NT2/D1 (cell line): ENCODE measurements around the gene NRG2.

Source experiments
- DNase-seq: peaks from one replicate; pipeline ENCODE4 v3.0.0-alpha.2; 2011; ENCODE audit warnings: low read depth, low spot score
- H3K27me3 ChIP-seq: 2 replicates; pipeline ENCODE4 v1.6.0; 2011; ENCODE audit warnings: mild to moderate bottlenecking; ENCODE audit not compliant: insufficient read length, insufficient read depth
- H3K36me3 ChIP-seq: 2 replicates; pipeline ENCODE4 v1.6.1; 2011; ENCODE audit warnings: mild to moderate bottlenecking, low read length, mixed read lengths; ENCODE audit not compliant: insufficient read depth, insufficient read length
- H3K4me1 ChIP-seq: 2 replicates; pipeline ENCODE4 v1.5.1; 2011; ENCODE audit not compliant: insufficient read depth, insufficient read length
- H3K4me3 ChIP-seq: 2 replicates; pipeline ENCODE4 v1.5.1; 2011; ENCODE audit warnings: low read depth; ENCODE audit not compliant: insufficient read length
- H3K9ac ChIP-seq: 2 replicates; pipeline ENCODE4 v1.6.0; 2011; ENCODE audit warnings: low read depth; ENCODE audit not compliant: insufficient read length
- H3K9me3 ChIP-seq: 2 replicates; pipeline ENCODE4 v1.5.1; 2011; ENCODE audit warnings: mild to moderate bottlenecking, low read length; ENCODE audit not compliant: insufficient read depth
- SUZ12 ChIP-seq: IDR thresholded peaks from 2 replicates; pipeline ENCODE4 v1.6.1; 2011; ENCODE audit not compliant: insufficient read length, insufficient read depth; ENCODE audit errors: extremely low read depth
- YY1 ChIP-seq: IDR thresholded peaks from 2 replicates; pipeline ENCODE4 v1.6.1; 2011; ENCODE audit not compliant: insufficient read length, insufficient read depth
- ZNF274 ChIP-seq: IDR thresholded peaks from 2 replicates; pipeline ENCODE4 v1.6.1; 2011; ENCODE audit warnings: mild to moderate bottlenecking, low read depth, low read length

The NRG2 gene

DNA sequence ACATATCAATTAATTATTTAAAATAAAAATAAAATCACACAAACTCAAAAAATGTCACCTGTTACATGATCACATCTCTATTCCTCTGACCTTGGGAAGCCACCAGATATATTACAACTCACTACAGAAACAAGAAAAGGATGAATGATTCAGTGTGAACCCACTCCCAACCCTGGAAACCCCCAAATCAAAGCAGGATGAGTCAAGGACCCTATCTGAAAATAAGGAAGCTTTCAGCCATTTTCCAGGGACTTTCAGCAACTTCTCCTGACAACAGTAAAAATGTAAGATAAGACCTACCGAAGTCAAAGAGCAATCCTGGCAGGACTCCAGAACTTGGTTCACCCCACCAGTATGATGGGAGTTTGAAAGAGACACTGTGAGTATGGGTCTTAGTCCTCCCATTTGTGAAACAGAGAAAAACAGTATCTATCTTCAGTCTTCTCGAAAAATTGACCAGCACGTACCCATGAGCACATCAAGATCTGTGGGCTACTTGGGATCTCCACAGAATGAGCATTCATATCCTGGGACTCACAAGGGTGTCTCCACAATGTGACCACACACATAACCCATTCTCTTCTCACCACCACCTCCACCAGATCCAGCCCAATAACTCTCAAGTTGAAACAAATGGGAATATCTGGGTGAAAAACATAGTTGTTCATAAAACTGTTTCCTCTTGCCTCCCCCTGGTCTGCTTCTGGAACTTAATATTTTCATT is 9.9 kb downstream of the NRG2 start:
- Histone ChIP-seq H3K27me3 (peaks cover 2% of the 10 kb centered on the region), H3K9ac (no peak overlapping the region), H3K4me1 (no peaks in the 10 kb centered on the region), H3K36me3 (no peaks in the 10 kb centered on the region), H3K9me3 (no peaks in the 10 kb centered on the region), H3K4me3 (no peak overlapping the region)
- no peak for DNase-seq
- no peak for TF ChIP-seq YY1

DNA sequence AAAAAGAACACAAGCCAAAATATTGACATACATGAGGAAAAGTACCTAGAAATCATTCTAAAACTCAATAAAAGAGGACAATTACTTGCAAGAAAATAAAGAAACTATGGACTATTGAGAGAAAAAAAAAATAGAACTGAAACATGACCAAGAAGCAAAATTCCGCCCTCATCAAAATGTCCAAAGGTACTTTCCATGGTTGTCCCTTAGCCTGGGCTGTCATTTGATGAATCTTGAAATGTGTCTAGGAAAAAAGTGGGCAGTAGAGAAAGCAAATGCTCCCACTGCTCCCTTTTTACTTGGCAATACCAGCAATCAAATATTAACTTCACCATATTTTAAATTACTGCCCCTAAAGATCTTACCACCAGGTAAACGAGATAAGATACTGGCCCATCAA is 10.8 kb downstream of the NRG2 start:
- H3K27me3 ChIP-seq = no peaks in the 10 kb centered on the region
- H3K9me3 ChIP-seq = no peaks in the 10 kb centered on the region
- no peak overlapping the region for H3K9ac ChIP-seq
- DNase-seq = no peak
- H3K4me3 ChIP-seq = no peak overlapping the region
- no peaks in the 10 kb centered on the region for H3K36me3 ChIP-seq
- TF ChIP-seq YY1 = no peak
- no peak for TF ChIP-seq SUZ12
- no peak for TF ChIP-seq ZNF274
- no peaks in the 10 kb centered on the region for H3K4me1 ChIP-seq

GRCh38 chr5:140027807-140028206 is 15.3 kb downstream of the NRG2 start:
- no peaks in the 10 kb centered on the region for H3K4me1 ChIP-seq
- H3K4me3 ChIP-seq = no peak overlapping the region
- TF ChIP-seq SUZ12 = no peak
- TF ChIP-seq ZNF274 = no peak
- TF ChIP-seq YY1 = no peak
- no peaks in the 10 kb centered on the region for H3K36me3 ChIP-seq
- H3K9ac ChIP-seq = no peak overlapping the region
- no peak for DNase-seq
- no peaks in the 10 kb centered on the region for H3K9me3 ChIP-seq
- no peaks in the 10 kb centered on the region for H3K27me3 ChIP-seq

- DNase-seq = no peak
- Histone ChIP-seq H3K9me3 (no peaks in the 10 kb centered on the region), H3K4me3 (no peak overlapping the region), H3K36me3 (no peaks in the 10 kb centered on the region), H3K9ac (no peak overlapping the region), H3K27me3 (peaks cover 4% of the 10 kb centered on the region), H3K4me1 (no peaks in the 10 kb centered on the region)
- no peak for TF ChIP-seq YY1
- TF ChIP-seq SUZ12 = no peak
- no peak for TF ChIP-seq ZNF274
Observed at GRCh38 chr5:140025736-140026135, 17.4 kb downstream of the NRG2 start.

DNA sequence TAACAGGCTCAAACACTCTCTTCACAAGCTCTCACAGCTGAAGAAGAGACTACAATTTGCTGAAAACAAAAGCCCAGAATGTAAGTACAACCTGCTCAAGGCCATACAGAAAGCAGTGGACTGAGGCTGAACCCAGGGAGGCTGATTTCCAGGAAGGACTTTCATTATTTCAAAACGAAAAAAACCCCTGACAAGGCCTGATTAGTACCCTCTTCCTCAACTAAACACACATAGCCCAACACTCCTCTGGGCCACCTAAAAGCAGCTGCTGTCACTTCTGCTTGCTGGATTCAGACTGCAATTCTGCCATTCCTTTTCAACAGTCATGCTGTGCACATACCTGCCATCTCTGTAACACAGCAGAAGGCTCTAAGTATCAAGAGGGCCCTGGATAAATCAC is 18.2 kb downstream of the NRG2 start:
- no peak overlapping the region for H3K9ac ChIP-seq
- H3K27me3 ChIP-seq = peaks cover 4% of the 10 kb centered on the region
- TF ChIP-seq YY1 = no peak
- TF ChIP-seq SUZ12 = no peak
- no peak for TF ChIP-seq ZNF274
- H3K4me1 ChIP-seq = no peaks in the 10 kb centered on the region
- no peak overlapping the region for H3K4me3 ChIP-seq
- no peaks in the 10 kb centered on the region for H3K9me3 ChIP-seq
- DNase-seq = no peak
- no peaks in the 10 kb centered on the region for H3K36me3 ChIP-seq

DNA sequence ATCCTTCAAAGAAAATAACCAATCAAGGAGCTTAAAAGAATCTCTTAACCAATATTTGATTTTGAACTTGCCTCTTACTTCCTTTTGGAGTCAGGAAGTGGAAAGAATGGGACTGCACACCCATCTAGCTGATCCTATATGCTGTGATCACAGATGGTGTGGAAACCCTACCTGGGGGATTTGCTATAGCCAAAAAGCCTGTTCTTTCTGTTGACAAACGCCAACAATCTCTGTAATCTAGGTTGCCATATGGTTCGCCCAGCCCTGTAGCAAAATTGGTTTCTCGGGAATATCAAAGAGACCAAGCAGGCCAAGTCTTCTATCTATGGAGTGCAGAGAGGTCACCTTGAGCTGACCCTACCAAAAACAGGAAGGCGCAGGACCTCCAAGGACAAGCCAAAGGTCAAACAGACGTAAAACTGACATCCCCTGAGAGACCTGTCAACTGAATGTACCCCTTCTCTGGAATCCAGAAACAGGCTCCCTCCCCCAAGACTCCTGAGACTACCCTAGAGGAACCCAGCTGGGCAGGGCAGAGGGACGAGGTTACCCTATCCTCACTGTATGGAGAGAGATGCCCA is 19.4 kb downstream of the NRG2 start:
- no peak overlapping the region for H3K4me3 ChIP-seq
- TF ChIP-seq YY1 = no peak
- no peak for TF ChIP-seq ZNF274
- TF ChIP-seq SUZ12 = no peak

GRCh38 chr5:140020601-140021177 is 22.4 kb downstream of the NRG2 start:
- no peak for DNase-seq
- Histone ChIP-seq H3K9me3 (no peaks in the 10 kb centered on the region), H3K4me3 (no peak overlapping the region), H3K9ac (no peak overlapping the region), H3K4me1 (no peaks in the 10 kb centered on the region), H3K27me3 (peaks cover 4% of the 10 kb centered on the region), H3K36me3 (no peaks in the 10 kb centered on the region)
- no peak for TF ChIP-seq SUZ12
- TF ChIP-seq ZNF274 = no peak
- no peak for TF ChIP-seq YY1

More for the DNA sequence above, 19.4 kb downstream of the NRG2 start:
- Histone ChIP-seq H3K9me3 (no peaks in the 10 kb centered on the region), H3K36me3 (no peaks in the 10 kb centered on the region), H3K4me1 (no peaks in the 10 kb centered on the region), H3K27me3 (peaks cover 4% of the 10 kb centered on the region), H3K9ac (no peak overlapping the region)
- DNase-seq = no peak
